ENCODE results near the gene PVR.

DNA sequence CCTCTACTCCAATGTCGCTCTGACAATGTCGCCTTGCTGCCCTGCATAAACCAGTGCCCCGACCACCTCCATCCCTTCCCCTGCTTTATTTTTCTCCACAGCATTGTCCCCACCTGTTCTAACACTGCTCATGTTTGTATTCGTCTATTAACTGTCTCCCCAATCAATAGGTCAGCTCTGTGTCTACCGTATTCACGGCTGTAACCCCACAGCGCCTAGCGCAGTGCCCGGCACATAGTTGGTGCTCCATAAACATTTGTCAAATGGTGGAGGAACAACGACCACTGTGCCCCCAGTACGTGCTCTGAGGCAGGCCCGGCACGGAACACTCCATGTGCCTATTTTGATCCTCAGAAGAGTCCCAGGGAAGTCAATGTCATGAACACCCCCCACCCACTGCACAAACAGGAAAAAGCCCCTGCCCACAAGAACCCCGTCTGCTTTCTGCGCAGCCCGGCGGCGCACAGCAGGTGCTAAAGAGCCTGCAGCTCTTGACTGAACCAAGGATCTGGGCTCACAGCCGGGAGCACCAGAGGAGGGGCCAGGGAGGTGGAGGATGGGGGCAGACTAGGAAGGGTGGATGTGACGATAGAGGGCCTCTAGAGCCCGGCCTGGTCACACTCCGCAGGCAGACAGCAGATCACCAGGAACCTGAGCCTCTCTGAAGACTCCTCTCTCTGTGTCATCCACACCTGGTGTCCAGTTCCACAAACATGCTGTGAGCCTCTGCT lies 53.4 kb downstream of the PVR start:
- no peak for TF ChIP-seq SUZ12 (IDR thresholded peaks at IDR 0.05; ENCODE audit: extremely low read depth, insufficient read depth, insufficient read length)
- no peak for TF ChIP-seq ZNF274 (IDR thresholded peaks at IDR 0.05; ENCODE audit: low read depth, low read length)

Data from NT2/D1 (cell line).